IMR-90 (cell line): Measurements from ENCODE around the gene GTSE1. TPM values are rescaled to one million over a fixed set of nuclear protein-coding genes. Genes with fewer than 3 reads are reported as not detected.
A peak's percentile ranks its signal among the peaks of the same experiment; 100 is the strongest.

Source experiments
- ATAC-seq: fragments of 200-7000 bp; cut with Tn5 transposase; 2 replicates; pipeline ENCODE4 v1.9.1; 2020; ENCODE audit warnings: low read depth, mild to moderate bottlenecking, moderate library complexity
- BruUV-seq: library from RNA; stranded (reverse); fragments of 400-500 nt; replicated peaks from 2 replicates; lab custom pipeline; 2021; lab: Mats Ljungman, UMichigan
- CTCF ChIA-PET: fragments of 300-600 bp; formaldehyde crosslinking; extraction: SDS; loops from one replicate; lab custom pipeline; 2021; ENCODE audit warnings: antibody characterized with exemption; lab: Yijun Ruan, JAX
- POLR2A ChIA-PET: fragments of 300-600 bp; sonication (Branson Sonifier 250); formaldehyde crosslinking; loops from one replicate; lab custom pipeline; 2022; ENCODE audit warnings: antibody characterized with exemption; ENCODE audit not compliant: unreplicated experiment; lab: Charles Lee
- DNase-seq: peaks from one replicate; pipeline ENCODE4 v3.0.0; 2013
- H2AFZ ChIP-seq: replicated peaks from 2 replicates; pipeline ENCODE3; 2013; ENCODE audit warnings: low read length, mild to moderate bottlenecking; ENCODE audit not compliant: poor library complexity
- H2AK5ac ChIP-seq: 2 replicates; pipeline ENCODE4 v1.6.1; 2013; ENCODE audit warnings: low read depth, low read length, inconsistent platforms
- H2AK9ac ChIP-seq: replicated peaks from 2 replicates; pipeline ENCODE3; 2013; ENCODE audit warnings: mild to moderate bottlenecking, low read depth, low read length, moderate library complexity; ENCODE audit not compliant: poor library complexity
- H2BK120ac ChIP-seq: 2 replicates; pipeline ENCODE4 v1.6.1; 2013; ENCODE audit warnings: low read depth, low read length, inconsistent platforms
- H2BK15ac ChIP-seq: 3 replicates; pipeline ENCODE4 v1.6.1; 2013; ENCODE audit warnings: low read depth, low read length, inconsistent platforms
- H2BK20ac ChIP-seq: 2 replicates; pipeline ENCODE4 v1.6.1; 2013; ENCODE audit warnings: low read depth, mild to moderate bottlenecking, inconsistent platforms, low read length, moderate library complexity
- H2BK5ac ChIP-seq: 2 replicates; pipeline ENCODE4 v1.6.1; 2013; ENCODE audit warnings: mild to moderate bottlenecking, low read depth, low read length, inconsistent platforms; ENCODE audit not compliant: poor library complexity, severe bottlenecking
- H3K14ac ChIP-seq: replicated peaks from 2 replicates; pipeline ENCODE4 v1.6.1; 2013; ENCODE audit warnings: low read depth, low read length, inconsistent platforms
- H3K18ac ChIP-seq: 2 replicates; pipeline ENCODE4 v1.6.1; 2013; ENCODE audit warnings: low read depth, low read length, control low read depth
- H3K23ac ChIP-seq: 2 replicates; pipeline ENCODE4 v1.6.1; 2013; ENCODE audit warnings: low read depth, low read length, inconsistent platforms
- H3K27ac ChIP-seq: 2 replicates; pipeline ENCODE4 v1.5.1; 2013; ENCODE audit warnings: mild to moderate bottlenecking, control low read depth, low read length; ENCODE audit not compliant: insufficient read depth
- H3K27me3 ChIP-seq: 2 replicates; pipeline ENCODE4 v1.6.1; 2013; ENCODE audit warnings: low read length; ENCODE audit not compliant: control insufficient read depth, insufficient read depth
- H3K36me3 ChIP-seq: 2 replicates; pipeline ENCODE4 v1.6.1; 2013; ENCODE audit warnings: low read length, mixed read lengths; ENCODE audit not compliant: control insufficient read depth, insufficient read depth
- H3K4ac ChIP-seq: 2 replicates; pipeline ENCODE4 v1.6.1; 2013; ENCODE audit warnings: low read depth, low read length, inconsistent platforms
- H3K4me1 ChIP-seq: 2 replicates; pipeline ENCODE4 v1.6.1; 2013; ENCODE audit warnings: low read length, mixed read lengths; ENCODE audit not compliant: control insufficient read depth, insufficient read depth
- H3K4me2 ChIP-seq: 2 replicates; pipeline ENCODE4 v1.6.1; 2013; ENCODE audit warnings: low read depth, mild to moderate bottlenecking, control low read depth, low read length, moderate library complexity
- H3K4me3 ChIP-seq: 2 replicates; pipeline ENCODE4 v1.5.1; 2013; ENCODE audit warnings: low read depth, mild to moderate bottlenecking, control low read depth, low read length, moderate library complexity; ENCODE audit not compliant: insufficient read depth
- H3K56ac ChIP-seq: 2 replicates; pipeline ENCODE4 v1.6.1; 2013; ENCODE audit warnings: low read length, inconsistent platforms; ENCODE audit not compliant: insufficient read depth; ENCODE audit errors: extremely low read depth
- H3K79me1 ChIP-seq, 2 experiments: 2 replicates each; pipeline ENCODE4 v1.6.1; 2013; ENCODE audit warnings: low read length in 2 of 2, inconsistent platforms in 1 of 2, low read depth in 1 of 2
- H3K9ac ChIP-seq: 2 replicates; pipeline ENCODE4 v1.6.1; 2013; ENCODE audit warnings: low read depth, low read length, control low read depth
- H3K9me1 ChIP-seq: 2 replicates; pipeline ENCODE4 v1.6.1; 2013; ENCODE audit warnings: low read length, inconsistent platforms; ENCODE audit not compliant: insufficient read depth
- H3K9me3 ChIP-seq: 2 replicates; pipeline ENCODE4 v1.6.1; 2013; ENCODE audit warnings: low read length; ENCODE audit not compliant: control insufficient read depth, insufficient read depth
- H4K20me1 ChIP-seq: 2 replicates; pipeline ENCODE4 v1.6.1; 2013; ENCODE audit warnings: low read length, inconsistent platforms; ENCODE audit not compliant: insufficient read depth
- H4K5ac ChIP-seq: 2 replicates; pipeline ENCODE4 v1.6.1; 2013; ENCODE audit warnings: mild to moderate bottlenecking, low read depth, low read length, control low read depth
- H4K8ac ChIP-seq, 2 experiments: 2 replicates each; pipeline ENCODE4 v1.6.1; 2013; ENCODE audit warnings: low read depth in 2 of 2, low read length in 2 of 2, control low read depth in 1 of 2, inconsistent platforms in 1 of 2
- H4K91ac ChIP-seq: 2 replicates; pipeline ENCODE4 v1.6.1; 2013; ENCODE audit warnings: low read depth, low read length, inconsistent platforms; ENCODE audit not compliant: insufficient read depth
- BHLHE40 ChIP-seq: fragments of 150-350 bp; IDR thresholded peaks from 2 replicates; pipeline ENCODE4 v1.6.1; 2016; ENCODE audit warnings: mild to moderate bottlenecking, low read depth, low read length
- CEBPB ChIP-seq: IDR thresholded peaks from 2 replicates; pipeline ENCODE4 v1.6.1; 2012; ENCODE audit warnings: low read depth, low read length, improper control_type of control experiment
- CHD1 ChIP-seq: IDR thresholded peaks from 2 replicates; pipeline ENCODE4 v1.6.1; 2012; ENCODE audit warnings: low read depth, low read length, improper control_type of control experiment
- CTCF ChIP-seq: conservative IDR thresholded peaks from 2 replicates; pipeline ENCODE4 v1.5.1; 2012; ENCODE audit warnings: mild to moderate bottlenecking, low read depth, low read length, improper control_type of control experiment
- ELK1 ChIP-seq: fragments of 150-350 bp; IDR thresholded peaks from 2 replicates; pipeline ENCODE4 v1.6.1; 2016; ENCODE audit warnings: low read depth, mild to moderate bottlenecking, low read length, moderate library complexity, borderline replicate concordance
- FOS ChIP-seq: fragments of 150-350 bp; IDR thresholded peaks from 2 replicates; pipeline ENCODE4 v1.6.1; 2016; ENCODE audit warnings: low read depth, low read length
- MAFK ChIP-seq: IDR thresholded peaks from 2 replicates; pipeline ENCODE4 v1.6.1; 2012; ENCODE audit warnings: low read depth, low read length, improper control_type of control experiment
- MAZ ChIP-seq: IDR thresholded peaks from 2 replicates; pipeline ENCODE4 v1.6.1; 2012; ENCODE audit warnings: low read depth, mild to moderate bottlenecking, low read length, improper control_type of control experiment, moderate library complexity, borderline replicate concordance
- MXI1 ChIP-seq: IDR thresholded peaks from 2 replicates; pipeline ENCODE4 v1.6.1; 2012; ENCODE audit warnings: low read depth, mild to moderate bottlenecking, low read length, moderate library complexity, borderline replicate concordance
- NFE2L2 ChIP-seq: fragments of 150-350 bp; IDR thresholded peaks from 2 replicates; pipeline ENCODE4 v1.6.1; 2016; ENCODE audit warnings: low read depth, mild to moderate bottlenecking, low read length
- POLR2A ChIP-seq: IDR thresholded peaks from 2 replicates; pipeline ENCODE4 v1.6.1; 2012; ENCODE audit warnings: mild to moderate bottlenecking, low read depth, low read length
- RAD21 ChIP-seq: IDR thresholded peaks from 2 replicates; pipeline ENCODE4 v1.6.1; 2012; ENCODE audit warnings: low read length, improper control_type of control experiment
- RCOR1 ChIP-seq: IDR thresholded peaks from 2 replicates; pipeline ENCODE4 v1.6.1; 2012; ENCODE audit warnings: mild to moderate bottlenecking, low read length, improper control_type of control experiment; ENCODE audit not compliant: insufficient replicate concordance
- RFX5 ChIP-seq: IDR thresholded peaks from 2 replicates; pipeline ENCODE4 v1.8.0; 2012; ENCODE audit warnings: low read depth, mild to moderate bottlenecking, low read length, moderate library complexity
- SMC3 ChIP-seq: fragments of 150-350 bp; IDR thresholded peaks from 2 replicates; pipeline ENCODE4 v1.6.1; 2016; ENCODE audit warnings: low read depth, mild to moderate bottlenecking, antibody characterized with exemption, low read length, moderate library complexity
- USF2 ChIP-seq: fragments of 150-350 bp; IDR thresholded peaks from 2 replicates; pipeline ENCODE4 v1.6.1; 2017; ENCODE audit warnings: mild to moderate bottlenecking, antibody characterized with exemption, low read length, low read depth
- WGBS, 2 experiments: methylation state at CpG; one replicate each; pipeline versions ENCODE4 v1.1.5 to v1.1.7; 2013; ENCODE audit warnings: missing lambda C conversion rate in 2 of 2; ENCODE audit not compliant: insufficient read length in 1 of 2; ENCODE audit errors: extremely low coverage in 2 of 2; 5-methylcytosine and 5-hydroxymethylcytosine counted together
- dilution Hi-C: fragments of 300-500 bp; cut with HindIII; formaldehyde crosslinking; loops from one replicate; pipeline ENCODE4 v1.14.3; 2018; ENCODE audit warnings: low sequenced_read_pairs; ENCODE audit not compliant: unreplicated experiment
- in situ Hi-C: fragments of 300-500 bp; cut with MboI; formaldehyde crosslinking; loops from 3 replicates; pipeline ENCODE4 v1.14.3; 2019; ENCODE audit warnings: low sequenced_read_pairs, inconsistent platforms, mixed read lengths
- intact Hi-C: fragments of 100-400 bp; cut with micrococcal nuclease; formaldehyde crosslinking; loops from 2 replicates; pipeline ENCODE4 v1.10.0; 2022
- polyA plus RNA-seq, 3 experiments: library from polyadenylated mRNA; depleted of rRNA; stranded (reverse); fragments of >200 nt; gene quantifications; 2 replicates each; pipeline ENCODE4 v1.2.3, GENCODE V29; 2012; ENCODE audit warnings: low replicate concordance in 1 of 3
- total RNA-seq: library from RNA; depleted of rRNA; stranded (reverse); fragments of >200 nt; gene quantifications from 2 replicates; pipeline ENCODE4 v1.2.3, GENCODE V29; 2012

GTSE1 gene
- total and polyA plus RNA-seq, 2 of the 4 experiments (the other 2 are of a cell fraction): 5.9 to 17.1 TPM

GRCh38 chr22:46380069-46380468 lies 83.4 kb downstream of the GTSE1 start:
- Histone ChIP-seq H2AFZ (peak overlapping the region; percentile 33), H3K4ac (no peak overlapping the region), H2BK20ac (no peak overlapping the region), H3K18ac (no peak overlapping the region), H3K14ac (no peak overlapping the region), H3K36me3 (no peaks in the 10 kb centered on the region), H4K5ac (no peak overlapping the region), H4K91ac (no peak overlapping the region), H3K9me1 (no peaks in the 10 kb centered on the region), H3K27ac (no peak overlapping the region), H2BK120ac (no peak overlapping the region), H2BK5ac (no peak overlapping the region), H3K79me1 (no peaks in the 10 kb centered on the region), H4K8ac (no peak overlapping the region), H3K27me3 (peaks cover 12% of the 10 kb centered on the region; the same call in 1 of the 2 replicates), H3K23ac (no peak overlapping the region), H3K4me1 (no peaks in the 10 kb centered on the region; the same call in 1 of the 2 replicates), H3K4me2 (no peak overlapping the region), H4K20me1 (no peaks in the 10 kb centered on the region), H3K56ac (no peak overlapping the region), H2AK9ac (peak overlapping the region; percentile 50), H3K4me3 (no peak overlapping the region), H2BK15ac (no peak overlapping the region), H3K9ac (no peak overlapping the region), H2AK5ac (no peak overlapping the region), H3K9me3 (peaks cover 6% of the 10 kb centered on the region)
- BruUV-seq: no TSS peak
- ATAC-seq: no peak
- dilution Hi-C loops (no loop called here), in situ Hi-C loops (no loop called here), intact Hi-C loops (no loop called here)
- ChIA-PET POLR2A (no interaction called here), CTCF (no interaction called here)
- DNase-seq: no peak
- 75% methylated on average over 12 of the region's 19 CpGs; no CpG with 5 or more reads in 1 of the 2 experiments for WGBS, 2 experiments
- TF ChIP-seq POLR2A (no peak), NFE2L2 (no peak), BHLHE40 (no peak), MXI1 (no peak), MAFK (no peak), ELK1 (no peak), CTCF (no peak), RAD21 (no peak), FOS (no peak), CHD1 (no peak), MAZ (no peak), USF2 (no peak), RFX5 (no peak), RCOR1 (no peak), CEBPB (no peak), SMC3 (no peak)
